Lower lobe of right lung (tissue), 2 donors: ENCODE results near the gene CNR2. TPM values are rescaled to one million over a fixed set of nuclear protein-coding genes. Genes with fewer than 3 reads are reported as not detected.

Experiments
- ATAC-seq, 2 donors: fragments of 200-7000 bp; cut with Tn5 transposase; one replicate each; pipeline ENCODE4 v1.9.1; 2020 to 2022; ENCODE audit warnings: mild to moderate bottlenecking in 2 of 2, moderate library complexity in 2 of 2
- DNase-seq: peaks from one replicate; pipeline ENCODE4 v3.0.0-alpha.2; 2020
- H3K27ac ChIP-seq: fragments of 200-600 bp; one replicate; pipeline ENCODE4 v1.8.0; 2022
- H3K27me3 ChIP-seq: fragments of 200-600 bp; one replicate; pipeline ENCODE4 v1.8.0; 2022; ENCODE audit warnings: low read depth
- H3K36me3 ChIP-seq: fragments of 200-600 bp; one replicate; pipeline ENCODE4 v1.8.0; 2022; ENCODE audit warnings: mild to moderate bottlenecking
- H3K4me1 ChIP-seq: fragments of 200-600 bp; one replicate; pipeline ENCODE4 v1.8.0; 2022
- H3K4me3 ChIP-seq: fragments of 200-600 bp; one replicate; pipeline ENCODE4 v1.8.0; 2022; ENCODE audit warnings: mild to moderate bottlenecking
- H3K9me3 ChIP-seq: fragments of 200-600 bp; one replicate; pipeline ENCODE4 v1.8.0; 2022
- CTCF ChIP-seq: fragments of 200-600 bp; IDR thresholded peaks from one replicate; pipeline ENCODE4 v1.8.0; 2022; ENCODE audit warnings: antibody characterized with exemption, mild to moderate bottlenecking
- intact Hi-C: fragments of 100-400 bp; cut with DNase I; formaldehyde crosslinking; loops from one replicate; pipeline ENCODE4 v1.11.0; 2022
- total RNA-seq: library from RNA; stranded (reverse); fragmentation: NEBNext Ultra II Directional; extraction: Animal tissue kit (Norgen Biotek cat#: 25700); gene quantifications from one replicate; pipeline ENCODE4 v1.2.1, GENCODE V29; 2021
- donor health status: DM: no; HTN: yes; CAD: no; lungs with severe emphysema.

CNR2 gene
- total RNA-seq, 1 donor from 2014 or later = not detected

GRCh38 chr1:23895082-23895481 is 18.1 kb downstream of the CNR2 start:
- Histone ChIP-seq H3K36me3 (no peaks in the 10 kb centered on the region), H3K9me3 (no peaks in the 10 kb centered on the region), H3K4me3 (no peak overlapping the region), H3K27me3 (no peaks in the 10 kb centered on the region), H3K4me1 (peaks cover 24% of the 10 kb centered on the region), H3K27ac (peak overlapping the region; percentile 36)
- intact Hi-C loops = no loop called here
- DNase-seq (no peak), ATAC-seq (peak; percentile 20 to 44)
- no peak for TF ChIP-seq CTCF

- Histone ChIP-seq H3K27ac (no peak overlapping the region), H3K36me3 (no peaks in the 10 kb centered on the region), H3K4me3 (no peak overlapping the region), H3K27me3 (no peaks in the 10 kb centered on the region), H3K9me3 (no peaks in the 10 kb centered on the region), H3K4me1 (no peaks in the 10 kb centered on the region)
- no peak for TF ChIP-seq CTCF
- no peak for DNase-seq
- ATAC-seq = no peak
- intact Hi-C loops = no loop called here
Measured at GRCh38 chr1:23889074-23889473, 24.1 kb downstream of the CNR2 start.

GRCh38 chr1:23885222-23885621 is 27.9 kb downstream of the CNR2 start:
- Histone ChIP-seq H3K36me3 (no peaks in the 10 kb centered on the region), H3K4me3 (no peak overlapping the region), H3K27me3 (no peaks in the 10 kb centered on the region), H3K9me3 (no peaks in the 10 kb centered on the region), H3K4me1 (no peaks in the 10 kb centered on the region), H3K27ac (no peak overlapping the region)
- intact Hi-C loops = no loop called here
- DNase-seq = no peak
- TF ChIP-seq CTCF = no peak
- ATAC-seq = no peak

GRCh38 chr1:23882746-23883145 is 30.4 kb downstream of the CNR2 start:
- Histone ChIP-seq H3K36me3 (no peaks in the 10 kb centered on the region), H3K4me3 (no peak overlapping the region), H3K27ac (no peak overlapping the region), H3K4me1 (no peaks in the 10 kb centered on the region), H3K9me3 (peaks cover 18% of the 10 kb centered on the region), H3K27me3 (no peaks in the 10 kb centered on the region)
- intact Hi-C loops = no loop called here
- ATAC-seq = no peak
- no peak for TF ChIP-seq CTCF
- DNase-seq = no peak

GRCh38 chr1:23879809-23880208 is 33.4 kb downstream of the CNR2 start:
- no peak for ATAC-seq
- intact Hi-C loops = no loop called here
- H3K4me3 ChIP-seq = no peak overlapping the region
- H3K27me3 ChIP-seq = no peaks in the 10 kb centered on the region
- H3K9me3 ChIP-seq = peaks cover 18% of the 10 kb centered on the region
- H3K4me1 ChIP-seq = no peaks in the 10 kb centered on the region
- TF ChIP-seq CTCF = no peak
- no peak for DNase-seq
- H3K36me3 ChIP-seq = no peaks in the 10 kb centered on the region
- H3K27ac ChIP-seq = no peak overlapping the region

- no peaks in the 10 kb centered on the region for H3K36me3 ChIP-seq
- H3K4me3 ChIP-seq = no peak overlapping the region
- peaks cover 18% of the 10 kb centered on the region for H3K9me3 ChIP-seq
- no peak for TF ChIP-seq CTCF
- intact Hi-C loops = no loop called here
- no peak overlapping the region for H3K27ac ChIP-seq
- DNase-seq = no peak
- H3K27me3 ChIP-seq = no peaks in the 10 kb centered on the region
- no peak for ATAC-seq
- no peaks in the 10 kb centered on the region for H3K4me1 ChIP-seq
Measured at GRCh38 chr1:23878668-23879067, 34.5 kb downstream of the CNR2 start.
